Measurements from ENCODE around the gene DNAH14. TPM values are rescaled to one million over a fixed set of nuclear protein-coding genes. Genes with fewer than 3 reads are reported as not detected.

Gene DNAH14
- total RNA-seq, 2 donors from 2014 or later: 2.6 to 5.6 TPM

GRCh38 chr1:225446981-225447615, 517.6 kb downstream of the DNAH14 start:
- Mint-ChIP-seq H3K27ac (no peak overlapping the region), H3K4me1 (ENCODE audit: low read depth) (peaks cover 59% of the 10 kb centered on the region), H3K9me3 (no peaks in the 10 kb centered on the region), H3K36me3 (ENCODE audit: insufficient read depth in 2 of 2) (peaks cover 0 to 3% of the 10 kb centered on the region in 2 donors), H3K4me3 (no peak overlapping the region), H3K27me3 (ENCODE audit: low read depth) (no peaks in the 10 kb centered on the region)
- ATAC-seq (replicated peaks in 1 of 2) (no peak), DNase-seq (no peak)

DNA sequence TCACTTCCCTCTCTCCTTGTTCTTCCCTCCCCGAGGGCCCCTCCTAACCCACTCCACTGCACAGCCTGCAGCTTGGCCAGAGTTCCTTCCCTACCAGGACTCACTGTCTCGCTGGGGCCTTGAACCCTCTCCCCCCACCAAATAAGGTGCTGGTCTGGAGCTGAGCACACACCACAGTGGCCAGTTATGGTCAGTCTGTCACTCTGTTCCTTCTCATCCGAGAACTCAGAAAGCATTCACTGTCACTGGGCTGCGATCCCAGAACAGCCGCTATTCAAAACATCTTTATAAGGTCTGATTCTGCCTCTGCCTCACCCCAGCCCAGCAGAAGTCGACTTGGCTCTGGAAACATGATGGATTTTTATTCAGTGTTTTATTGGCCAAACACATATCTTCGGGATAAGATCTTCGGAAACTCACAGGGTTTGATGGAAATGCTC, 518.2 kb downstream of the DNAH14 start:
- Mint-ChIP-seq H3K4me1 (ENCODE audit: low read depth) (peaks cover 59% of the 10 kb centered on the region), H3K27me3 (ENCODE audit: low read depth) (no peaks in the 10 kb centered on the region), H3K27ac (no peak overlapping the region), H3K4me3 (no peak overlapping the region), H3K9me3 (no peaks in the 10 kb centered on the region), H3K36me3 (ENCODE audit: insufficient read depth in 2 of 2) (peaks cover under 1 to 3% of the 10 kb centered on the region in 2 donors)
- no peak for ATAC-seq (replicated peaks in 1 of 2)
- DNase-seq: no peak

DNA sequence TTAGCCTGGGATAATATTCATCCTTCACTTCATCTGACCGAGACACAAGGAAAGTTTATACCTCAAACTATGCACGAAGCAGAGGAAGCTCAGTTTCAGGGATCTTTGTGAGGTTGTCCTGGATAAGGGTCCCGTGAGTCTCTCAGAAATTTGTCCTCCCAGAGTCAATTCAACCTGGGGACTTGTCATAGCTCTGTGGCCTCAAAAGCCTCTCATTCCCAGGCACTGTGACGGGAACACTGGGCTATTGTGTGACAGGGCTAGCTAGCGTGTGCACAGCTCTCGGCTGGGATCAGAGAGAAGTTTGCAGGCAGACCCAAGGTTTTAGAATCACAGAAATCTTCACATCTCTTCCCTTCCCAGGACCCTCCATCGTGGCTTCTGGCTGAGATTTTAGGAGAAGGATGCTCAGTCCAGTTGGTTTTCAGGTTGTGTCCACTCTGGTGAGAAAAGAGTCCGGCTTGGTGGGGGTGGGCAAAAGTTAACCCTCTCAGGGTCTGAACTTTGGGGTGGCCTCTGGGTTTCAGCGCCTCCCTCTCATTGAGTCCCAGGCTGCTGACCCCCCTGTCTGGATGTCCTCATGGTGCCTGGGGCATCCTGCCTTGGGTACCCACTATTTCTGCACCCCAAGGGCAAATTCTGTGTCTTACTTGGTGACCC, 518.8 kb downstream of the DNAH14 start:
- H3K36me3 Mint-ChIP-seq (ENCODE audit: insufficient read depth in 2 of 2): peaks cover 4% of the 10 kb centered on the region in 2 donors
- no peak for DNase-seq
- H3K9me3 Mint-ChIP-seq: no peaks in the 10 kb centered on the region
- H3K4me1 Mint-ChIP-seq (ENCODE audit: low read depth): peaks cover 59% of the 10 kb centered on the region
- no peak overlapping the region for H3K4me3 Mint-ChIP-seq
- no peak overlapping the region for H3K27ac Mint-ChIP-seq
- ATAC-seq (replicated peaks in 1 of 2): no peak
- no peaks in the 10 kb centered on the region for H3K27me3 Mint-ChIP-seq (ENCODE audit: low read depth)
